Transverse colon (tissue), 4 donors: ENCODE data around the gene RBM19. TPM values are rescaled to one million over a fixed set of nuclear protein-coding genes. Genes with fewer than 3 reads are reported as not detected.
"Not testable (repeated sequence)": the region's sequence is repeated elsewhere in the genome, so short reads cannot be mapped to it uniquely, and the experiment has no call there.

Experiments used
- DNase-seq: peaks from one replicate; pipeline ENCODE4 v3.0.0-alpha.2; 2019
- H3K27ac ChIP-seq, 4 donors: fragments of 200-600 bp; sonication (generic); 2 replicates each; pipeline ENCODE4 v1.5.1; 2016 to 2018; ENCODE audit warnings: inconsistent platforms in 4 of 4
- H3K27me3 ChIP-seq: fragments of 200-600 bp; sonication (generic); 2 replicates; pipeline ENCODE4 v1.5.1; 2017; ENCODE audit warnings: inconsistent platforms
- H3K36me3 ChIP-seq, 4 donors: fragments of 200-600 bp; sonication (generic); 2 replicates each; pipeline ENCODE4 v1.5.1; 2017 to 2019; ENCODE audit warnings: inconsistent platforms in 4 of 4
- H3K4me1 ChIP-seq, 4 donors: fragments of 200-600 bp; sonication (generic); 2 replicates each; pipeline ENCODE4 v1.5.1; 2017 to 2020; ENCODE audit warnings: inconsistent platforms in 4 of 4
- H3K4me3 ChIP-seq, 4 donors: fragments of 200-600 bp; sonication (generic); 1 replicate in 1 of 4; 2 replicates in 3 of 4; pipeline versions ENCODE4 v1.5.1 to v1.6.1; 2017 to 2019; ENCODE audit warnings: inconsistent platforms in 4 of 4
- H3K9me3 ChIP-seq, 2 donors: fragments of 200-600 bp; sonication (generic); 2 replicates each; pipeline ENCODE4 v1.5.1; 2017 to 2019; ENCODE audit warnings: inconsistent platforms in 2 of 2
- CTCF ChIP-seq, 5 experiments: fragments of 200-600 bp in 3 of 5; fragments of 450-650 bp in 2 of 5; sonication (generic) in 3 of 5; IDR thresholded peaks; 1 replicate in 2 of 5; 2 replicates in 3 of 5; pipeline ENCODE4 v1.5.1; 2016 to 2017; ENCODE audit warnings: antibody characterized with exemption in 5 of 5, inconsistent platforms in 3 of 5, mild to moderate bottlenecking in 2 of 5, moderate library complexity in 1 of 5
- EP300 ChIP-seq: sonication (generic); formaldehyde crosslinking; IDR thresholded peaks from one replicate; pipeline ENCODE4 v1.6.1; 2017; ENCODE audit warnings: antibody characterized with exemption, low read depth
- POLR2A ChIP-seq: fragments of 450-650 bp; IDR thresholded peaks from one replicate; pipeline ENCODE4 v1.6.1; 2016; ENCODE audit warnings: antibody characterized with exemption, mild to moderate bottlenecking, moderate library complexity
- POLR2AphosphoS5 ChIP-seq, 3 donors: sonication (generic); formaldehyde crosslinking; IDR thresholded peaks; one replicate each; pipeline ENCODE4 v1.6.1; 2016; ENCODE audit warnings: antibody characterized with exemption in 3 of 3
- WGBS, 2 donors: methylation state at CpG; one replicate each; pipeline ENCODE4 v1.1.5; 2018; ENCODE audit warnings: low coverage in 1 of 2; 5-methylcytosine and 5-hydroxymethylcytosine counted together
- in situ Hi-C, 4 donors: fragments of 200-750 bp; cut with MboI; loops; one replicate each; pipeline versions ENCODE4 v1.15.0 to v1.15.1; 2017; ENCODE audit warnings: low sequenced_read_pairs in 3 of 4, low pct_ligation_motif_present in 1 of 4, low pct_unique_long_range_greater_than_20kb in 1 of 4
- intact Hi-C: fragments of 100-400 bp; cut with DNase I; formaldehyde crosslinking; loops from one replicate; pipeline ENCODE4 v1.15.1; 2023; ENCODE audit warnings: low total_unique reads
- total RNA-seq, 4 donors: library from RNA; depleted of rRNA; stranded (reverse); fragments of >200 nt; gene quantifications; one replicate each; pipeline ENCODE4 v1.1.0, GENCODE V29; 2016

RBM19 gene
- total RNA-seq, 4 donors from 2014 or later, result 24.3 to 96.1 (median 28.7) TPM

DNA sequence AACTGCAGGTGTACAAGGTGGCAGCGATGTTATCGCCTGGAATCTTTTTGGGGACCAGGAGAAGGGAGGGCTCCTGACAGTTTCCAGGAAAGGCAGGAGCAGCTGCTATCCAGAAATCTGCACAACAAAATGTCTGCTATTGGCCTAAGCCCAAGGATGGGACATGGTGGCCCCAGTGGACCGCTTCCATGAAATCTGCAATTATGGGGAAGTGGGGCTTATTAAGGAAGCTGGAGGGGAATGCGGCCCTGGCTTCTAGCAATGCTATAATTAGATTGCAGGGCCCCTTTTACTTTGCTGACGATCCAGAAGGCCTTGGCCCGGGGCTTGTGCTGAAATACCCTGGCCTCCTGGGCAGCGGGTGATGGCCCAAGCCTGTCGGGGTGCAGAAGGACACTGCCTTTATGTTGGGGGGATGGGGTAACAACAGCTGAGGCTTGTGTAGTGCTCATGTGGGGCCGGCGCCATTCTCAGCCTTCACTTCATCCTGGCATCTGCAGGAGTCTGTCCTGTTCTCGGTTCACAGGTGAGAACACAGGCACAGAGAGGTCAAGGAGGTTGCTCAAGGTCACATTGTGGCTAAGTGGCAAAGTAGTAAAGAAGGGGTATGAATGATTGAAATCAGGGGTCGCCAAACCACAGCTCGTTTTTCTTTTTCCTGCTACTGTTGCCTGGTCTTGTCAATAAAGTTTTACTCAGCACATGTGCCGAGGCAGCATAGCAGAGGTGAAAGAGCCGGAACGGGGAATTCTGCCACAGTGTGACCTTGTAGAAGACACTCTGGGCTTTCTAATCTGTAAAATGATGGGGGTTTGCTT lies 153.5 kb downstream of the RBM19 start:
- Histone ChIP-seq H3K36me3 (peaks cover 0 to 3% (median 0%) of the 10 kb centered on the region in 4 donors), H3K27me3 (no peaks in the 10 kb centered on the region), H3K4me3 (no peak overlapping the region), H3K9me3 (no peaks in the 10 kb centered on the region), H3K4me1 (no peaks in the 10 kb centered on the region), H3K27ac (no peak overlapping the region)
- WGBS, 2 donors, result 89 to 90% methylated on average over 5 to 16 of the region's 16 CpGs
- DNase-seq, result no peak
- in situ Hi-C loops (no loop called here), intact Hi-C loops (no loop called here)
- TF ChIP-seq POLR2AphosphoS5 (IDR thresholded peaks at IDR 0.05) (no peak), CTCF (IDR thresholded peaks at IDR 0.05) (no peak), EP300 (no peak), POLR2A (no peak)

- H3K4me1 ChIP-seq, H3K4me3 ChIP-seq, H3K27ac ChIP-seq, intact Hi-C loops, H3K27me3 ChIP-seq, in situ Hi-C loops, DNase-seq, H3K9me3 ChIP-seq, H3K36me3 ChIP-seq: not testable (repeated sequence)
- WGBS, 2 donors, result 87 to 92% methylated on average over 6 to 17 of the region's 17 CpGs
Observed at GRCh38 chr12:113809462-113810220, 156.5 kb downstream of the RBM19 start.

GRCh38 chr12:113808095-113808951 lies 157.8 kb downstream of the RBM19 start:
- Histone ChIP-seq H3K27me3 (no peaks in the 10 kb centered on the region), H3K27ac (no peak overlapping the region), H3K36me3 (no peaks in the 10 kb centered on the region), H3K4me1 (no peaks in the 10 kb centered on the region), H3K9me3 (no peaks in the 10 kb centered on the region), H3K4me3 (no peak overlapping the region)
- intact Hi-C loops, result no loop called here
- TF ChIP-seq EP300 (no peak), POLR2A (no peak), CTCF (IDR thresholded peaks at IDR 0.05) (no peak), POLR2AphosphoS5 (IDR thresholded peaks at IDR 0.05) (no peak)
- 89 to 93% methylated on average over 3 to 19 of the region's 19 CpGs for WGBS, 2 donors
- DNase-seq, result no peak
- in situ Hi-C loops, result no loop called here

DNA sequence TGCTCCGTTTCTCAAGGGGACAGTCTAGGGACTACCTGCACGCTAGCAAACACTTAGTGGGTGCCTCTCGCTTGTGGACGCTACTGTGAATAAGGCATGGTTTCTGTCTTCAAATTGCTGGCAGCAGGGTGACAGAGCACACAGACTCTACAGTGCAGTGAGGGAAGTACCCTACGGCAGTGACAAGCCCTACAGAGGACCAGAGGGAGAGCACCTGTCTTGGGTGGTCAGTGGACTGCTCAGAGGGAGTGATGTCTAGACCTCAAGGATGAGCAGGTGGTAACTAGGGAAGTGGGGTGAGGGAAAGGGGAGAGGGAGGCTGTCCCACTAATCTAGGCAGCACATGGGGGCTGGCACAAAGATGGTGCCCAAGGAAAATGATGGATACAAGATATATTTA lies 160.5 kb downstream of the RBM19 start:
- Histone ChIP-seq H3K4me3 (no peak overlapping the region), H3K36me3 (no peaks in the 10 kb centered on the region), H3K4me1 (no peaks in the 10 kb centered on the region), H3K9me3 (no peaks in the 10 kb centered on the region), H3K27ac (no peak overlapping the region), H3K27me3 (no peaks in the 10 kb centered on the region)
- no peak for DNase-seq
- in situ Hi-C loops, result no loop called here
- intact Hi-C loops, result no loop called here
- TF ChIP-seq EP300 (no peak), CTCF (IDR thresholded peaks at IDR 0.05) (no peak), POLR2AphosphoS5 (IDR thresholded peaks at IDR 0.05) (no peak), POLR2A (no peak)
- WGBS, 2 donors, result 92% methylated on average over 5 of the region's 5 CpGs; no CpG with 5 or more reads in 1 of the 2 donors
